Stimulated activated CD4-positive, alpha-beta T cell treated with anti-CD3 and anti-CD28 coated beads, Interleukin-2, amount 100 ng/mL, for 4 hours (primary cell): Measurements from ENCODE around the gene FN3KRP.

ENCODE experiments used
- DNase-seq: peaks from one replicate; pipeline ENCODE4 v3.0.0-alpha.2; 2020; ENCODE audit warnings: low read depth

FN3KRP gene

GRCh38 chr17:82716203-82717010, at the start of gene FN3KRP:
TSS of gene FN3KRP (plus strand) at chr17:82716706. CDS start at chr17:82716756, 50 bp downstream.
- DNase-seq: peak; percentile 93

- DNase-seq: no peak
These were observed 49.4 kb upstream of the FN3KRP start for GRCh38 chr17:82666931-82667667.

- no peak for DNase-seq
These were observed 48.9 kb upstream of the FN3KRP start for GRCh38 chr17:82667668-82668000.

GRCh38 chr17:82668024-82668630, 48.4 kb upstream of the FN3KRP start:
- no peak for DNase-seq

- no peak for DNase-seq
These were observed 47.8 kb upstream of the FN3KRP start for GRCh38 chr17:82668631-82669099.

GRCh38 chr17:82670661-82671450, 45.6 kb upstream of the FN3KRP start:
- DNase-seq: no peak

GRCh38 chr17:82674656-82675475, 41.6 kb upstream of the FN3KRP start:
- no peak for DNase-seq

GRCh38 chr17:82675476-82676245, 40.8 kb upstream of the FN3KRP start:
- no peak for DNase-seq

- DNase-seq: no peak
These were observed 39.1 kb upstream of the FN3KRP start for GRCh38 chr17:82677353-82677925.

GRCh38 chr17:82678265-82678891, 38.1 kb upstream of the FN3KRP start:
- no peak for DNase-seq

GRCh38 chr17:82679586-82680465, 36.7 kb upstream of the FN3KRP start:
- no peak for DNase-seq

- no peak for DNase-seq
These were observed 35.0 kb upstream of the FN3KRP start for GRCh38 chr17:82681547-82681946.

GRCh38 chr17:82683534-82683933, 33.0 kb upstream of the FN3KRP start:
- DNase-seq: no peak

GRCh38 chr17:82684228-82684841, 32.2 kb upstream of the FN3KRP start:
- no peak for DNase-seq

GRCh38 chr17:82685291-82685690, 31.2 kb upstream of the FN3KRP start:
- no peak for DNase-seq

- DNase-seq: no peak
These were observed 29.9 kb upstream of the FN3KRP start for GRCh38 chr17:82686366-82687324.

GRCh38 chr17:82687375-82687861, 29.1 kb upstream of the FN3KRP start:
- no peak for DNase-seq
